Measurements from ENCODE around the gene LAMB4. TPM values are rescaled to one million over a fixed set of nuclear protein-coding genes. Genes with fewer than 3 reads are reported as not detected.

The LAMB4 gene
- polyA plus RNA-seq, 1 of the 3 experiments (the other 2 are of a cell fraction): 0.36 TPM

GRCh38 chr7:108069646-108070045 lies 60.5 kb downstream of the LAMB4 start:
- no peak for DNase-seq

GRCh38 chr7:108067844-108068243 lies 62.3 kb downstream of the LAMB4 start:
- Histone ChIP-seq H3K9ac (no peak overlapping the region), H2AFZ (ENCODE audit: low read depth) (no peak overlapping the region), H3K36me3 (replicated peaks in 1 of 2; ENCODE audit: control insufficient read depth in 1 of 2, insufficient read depth in 2 of 2, low read length in 1 of 2) (no peaks in the 10 kb centered on the region), H3K4me2 (no peak overlapping the region), H3K27me3 (ENCODE audit: insufficient read depth) (no peaks in the 10 kb centered on the region), H3K27ac (ENCODE audit: low read depth in 2 of 2, low read length in 1 of 2) (no peak overlapping the region), H3K79me2 (ENCODE audit: insufficient read depth) (no peaks in the 10 kb centered on the region), H3K9me2 (no peaks in the 10 kb centered on the region), H3K4me1 (ENCODE audit: control insufficient read depth in 1 of 2, insufficient read depth in 2 of 2, low read depth in 1 of 2, low read length in 1 of 2) (peaks cover 0 to 4% of the 10 kb centered on the region in 2 experiments; a peak in 1 of 4 replicates), H3K4me3 (ENCODE audit: low read depth in 2 of 2, low read length in 1 of 2) (no peak overlapping the region), H3K9me3 (no peaks in the 10 kb centered on the region), H4K20me1 (ENCODE audit: insufficient read depth) (no peaks in the 10 kb centered on the region), H3F3A (replicated peaks; ENCODE audit: insufficient read depth) (no peaks in the 10 kb centered on the region)
- TF ChIP-seq SMC3 (IDR thresholded peaks at IDR 0.05; ENCODE audit: low read depth, low read length) (no peak), SIN3A (IDR thresholded peaks at IDR 0.05; ENCODE audit: borderline replicate concordance, low read depth, low read length) (no peak), EZH2phosphoT487 (IDR thresholded peaks at IDR 0.05; ENCODE audit: borderline replicate concordance, low read depth) (no peak), RFX5 (IDR thresholded peaks at IDR 0.05; ENCODE audit: low read length) (no peak), GABPA (IDR thresholded peaks at IDR 0.05; ENCODE audit: low read depth) (no peak), IRF3 (IDR thresholded peaks at IDR 0.05; ENCODE audit: low read depth, low read length) (no peak), RXRA (IDR thresholded peaks at IDR 0.05; ENCODE audit: borderline replicate concordance, low read depth) (no peak), TAF1 (IDR thresholded peaks at IDR 0.05; ENCODE audit: borderline replicate concordance, low read depth, low read length) (no peak), PBX3 (IDR thresholded peaks at IDR 0.05) (no peak), JUND (IDR thresholded peaks at IDR 0.05) (no peak), RCOR1 (IDR thresholded peaks at IDR 0.05; ENCODE audit: low read length) (no peak), NFIC (IDR thresholded peaks at IDR 0.05; ENCODE audit: borderline replicate concordance) (no peak), MXI1 (IDR thresholded peaks at IDR 0.05; ENCODE audit: low read depth, low read length) (no peak), ZBTB33 (IDR thresholded peaks at IDR 0.05; ENCODE audit: borderline replicate concordance, low read depth) (no peak), TCF12 (IDR thresholded peaks at IDR 0.05) (no peak), NRF1 (IDR thresholded peaks at IDR 0.05; ENCODE audit: low read depth, low read length) (no peak), POLR2AphosphoS5 (IDR thresholded peaks at IDR 0.05; ENCODE audit: low read depth, low read length) (no peak)
- CTCF ChIA-PET: interaction anchor here (0.7 to 1.2 kb wide), 2 partner anchors 10 to 11 kb away, joined by 3 read pairs; no protein-coding TSS in a partner anchor
- 96% methylated on average over 7 of the region's 7 CpGs for WGBS (ENCODE audit: low lambda C conversion rate)
- no peak for DNase-seq
- POLR2A ChIA-PET: no interaction called here

More at GRCh38 chr7:108069646-108070045, 60.5 kb downstream of the LAMB4 start:
- no peaks in the 10 kb centered on the region for H3K79me2 ChIP-seq (ENCODE audit: insufficient read depth)
- H3K27ac ChIP-seq (ENCODE audit: low read depth in 2 of 2, low read length in 1 of 2): no peak overlapping the region
- H3K27me3 ChIP-seq (ENCODE audit: insufficient read depth): no peaks in the 10 kb centered on the region
- no peak overlapping the region for H3K9ac ChIP-seq
- H3K4me1 ChIP-seq (ENCODE audit: control insufficient read depth in 1 of 2, insufficient read depth in 2 of 2, low read depth in 1 of 2, low read length in 1 of 2): peaks cover 0 to 6% of the 10 kb centered on the region in 2 experiments; a peak in 1 of 4 replicates
- 88% methylated on average over 2 of the region's 2 CpGs for WGBS (ENCODE audit: low lambda C conversion rate)
- no peak overlapping the region for H3K4me2 ChIP-seq
- no peak for TF ChIP-seq NRF1 (IDR thresholded peaks at IDR 0.05; ENCODE audit: low read depth, low read length)
- TF ChIP-seq USF1 (IDR thresholded peaks at IDR 0.05; ENCODE audit: borderline replicate concordance, low read depth): no peak
- no peak for TF ChIP-seq CHD2 (IDR thresholded peaks at IDR 0.05; ENCODE audit: low read length, partially characterized antibody)
- TF ChIP-seq FOSL2 (IDR thresholded peaks at IDR 0.05; ENCODE audit: borderline replicate concordance, low read depth): no peak
- no peak overlapping the region for H3K4me3 ChIP-seq (ENCODE audit: low read depth in 2 of 2, low read length in 1 of 2)
- ChIA-PET CTCF (interaction anchor here (0.6 to 1.0 kb wide), 2 partner anchors 27 to 671 kb away, joined by 3 read pairs; no protein-coding TSS in a partner anchor), POLR2A (no interaction called here)
- H2AFZ ChIP-seq (ENCODE audit: low read depth): no peak overlapping the region
- H3K36me3 ChIP-seq (replicated peaks in 1 of 2; ENCODE audit: control insufficient read depth in 1 of 2, insufficient read depth in 2 of 2, low read length in 1 of 2): no peaks in the 10 kb centered on the region
- H3K9me3 ChIP-seq: no peaks in the 10 kb centered on the region
- no peaks in the 10 kb centered on the region for H4K20me1 ChIP-seq (ENCODE audit: insufficient read depth)
- H3K9me2 ChIP-seq: no peaks in the 10 kb centered on the region
- H3F3A ChIP-seq (replicated peaks; ENCODE audit: insufficient read depth): no peaks in the 10 kb centered on the region
